ENCODE data around the gene EIF2AK2.

- TF ChIP-seq CTCF (IDR thresholded peaks at IDR 0.05) (no peak), POLR2A (IDR thresholded peaks at IDR 0.05) (no peak)
Measured at GRCh38 chr2:37173741-37174140, 17.0 kb upstream of the EIF2AK2 start.

All from adrenal gland (tissue), 5 donors.